ENCODE data around the gene LRP1-AS.
A peak's percentile ranks its signal among the peaks of the same experiment; 100 is the strongest.

The LRP1-AS gene

GRCh38 chr12:57160741-57161140 lies 13.3 kb upstream of the LRP1-AS start:
- Histone ChIP-seq H3K9ac (no peak overlapping the region), H4K20me1 (no peaks in the 10 kb centered on the region; a peak in 3 of 22 replicates), H3K27me3 (no peaks in the 10 kb centered on the region), H3K4me3 (no peak overlapping the region), H3K36me3 (peaks cover 13 to 95% (median 45%) of the 10 kb centered on the region in 11 experiments; a peak in 19 of 22 replicates), H3K9me3 (replicated peaks in 1 of 11) (no peaks in the 10 kb centered on the region), H3K4me2 (peak overlapping the region in 5 of 11 experiments; percentile 94 to 98 (median 96); a peak in 10 of 22 replicates), H3K4me1 (peaks cover 56 to 100% (median 85%) of the 10 kb centered on the region in 10 experiments), H3K27ac (peak overlapping the region in 4 of 11 experiments; percentile 70 to 85 (median 76); a peak in 5 of 22 replicates)
- TF ChIP-seq Cebpa-rat (IDR thresholded peaks at IDR 0.05): no peak

GRCh38 chr12:57160040-57160439 lies 12.6 kb upstream of the LRP1-AS start:
- no peaks in the 10 kb centered on the region; a peak in 3 of 22 replicates for H4K20me1 ChIP-seq
- peak overlapping the region in 10 of 11 experiments; percentile 15 to 85 (median 72); a peak in 16 of 22 replicates for H3K27ac ChIP-seq
- peak overlapping the region in 8 of 11 experiments; percentile 79 to 98 (median 96); a peak in 16 of 22 replicates for H3K4me2 ChIP-seq
- H3K27me3 ChIP-seq: no peaks in the 10 kb centered on the region
- peak overlapping the region in 4 of 11 experiments; percentile 19 to 60 (median 30); a peak in 3 of 22 replicates for H3K9ac ChIP-seq
- peaks cover 13 to 95% (median 45%) of the 10 kb centered on the region in 11 experiments; a peak in 19 of 22 replicates for H3K36me3 ChIP-seq
- H3K9me3 ChIP-seq (replicated peaks in 1 of 11): no peaks in the 10 kb centered on the region
- peaks cover 56 to 100% (median 88%) of the 10 kb centered on the region in 10 experiments for H3K4me1 ChIP-seq
- no peak for TF ChIP-seq Cebpa-rat (IDR thresholded peaks at IDR 0.05)
- H3K4me3 ChIP-seq: no peak overlapping the region

GRCh38 chr12:57159311-57159710 lies 11.9 kb upstream of the LRP1-AS start:
- H3K9me3 ChIP-seq (replicated peaks in 1 of 11): no peaks in the 10 kb centered on the region
- H4K20me1 ChIP-seq: no peaks in the 10 kb centered on the region; a peak in 2 of 22 replicates
- peaks cover 13 to 95% (median 45%) of the 10 kb centered on the region in 11 experiments; a peak in 19 of 22 replicates for H3K36me3 ChIP-seq
- peaks cover 62 to 100% (median 92%) of the 10 kb centered on the region in 10 experiments for H3K4me1 ChIP-seq
- peak overlapping the region in 10 of 11 experiments; percentile 15 to 85 (median 72); a peak in 18 of 22 replicates for H3K27ac ChIP-seq
- no peaks in the 10 kb centered on the region for H3K27me3 ChIP-seq
- TF ChIP-seq Cebpa-rat (IDR thresholded peaks at IDR 0.05): no peak
- H3K4me2 ChIP-seq: peak overlapping the region; percentile 79 to 98 (median 94)
- peak overlapping the region in 9 of 11 experiments; percentile 0 to 69 (median 31); a peak in 10 of 22 replicates for H3K9ac ChIP-seq
- no peak overlapping the region; a peak in 2 of 20 replicates for H3K4me3 ChIP-seq

DNA sequence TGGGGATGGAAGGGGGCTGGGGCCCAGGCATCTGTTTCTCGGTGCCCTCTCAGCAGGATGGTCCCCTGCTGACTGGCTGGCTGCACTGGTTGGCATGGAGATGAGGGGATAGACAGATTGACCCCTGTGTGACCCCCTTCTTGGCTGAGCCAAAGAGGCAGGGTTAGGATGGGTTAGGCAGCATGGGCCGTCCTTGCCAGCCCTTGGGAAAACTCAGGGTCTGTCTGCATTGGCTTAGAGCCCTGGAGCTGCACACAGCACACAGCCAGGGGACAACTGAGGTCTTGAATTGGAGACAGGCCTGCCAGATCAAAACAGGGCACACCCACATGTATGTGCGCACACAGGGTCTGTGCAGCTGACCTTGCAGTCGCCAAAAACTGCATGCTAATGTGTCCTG lies 11.2 kb upstream of the LRP1-AS start:
- H4K20me1 ChIP-seq: no peaks in the 10 kb centered on the region; a peak in 2 of 22 replicates
- TF ChIP-seq Cebpa-rat (IDR thresholded peaks at IDR 0.05): no peak
- no peaks in the 10 kb centered on the region for H3K9me3 ChIP-seq (replicated peaks in 1 of 11)
- no peaks in the 10 kb centered on the region for H3K27me3 ChIP-seq
- H3K36me3 ChIP-seq: peaks cover 13 to 95% (median 40%) of the 10 kb centered on the region in 11 experiments; a peak in 19 of 22 replicates
- H3K4me2 ChIP-seq: peak overlapping the region; percentile 79 to 98 (median 94)
- H3K4me3 ChIP-seq: peak overlapping the region in 5 of 10 experiments; percentile 2 to 40 (median 32); a peak in 6 of 20 replicates
- peak overlapping the region in 10 of 11 experiments; percentile 47 to 85 (median 72); a peak in 19 of 22 replicates for H3K27ac ChIP-seq
- H3K4me1 ChIP-seq: peaks cover 63 to 100% (median 95%) of the 10 kb centered on the region in 10 experiments
- peak overlapping the region in 8 of 11 experiments; percentile 7 to 69 (median 56); a peak in 12 of 22 replicates for H3K9ac ChIP-seq

GRCh38 chr12:57158186-57158585 lies 10.8 kb upstream of the LRP1-AS start:
- peaks cover 14 to 95% (median 40%) of the 10 kb centered on the region in 11 experiments; a peak in 19 of 22 replicates for H3K36me3 ChIP-seq
- H3K27me3 ChIP-seq: no peaks in the 10 kb centered on the region
- H3K9ac ChIP-seq: peak overlapping the region; percentile 27 to 69 (median 47); a peak in 17 of 22 replicates
- no peaks in the 10 kb centered on the region; a peak in 2 of 22 replicates for H4K20me1 ChIP-seq
- peak overlapping the region; percentile 47 to 85 (median 72); a peak in 20 of 22 replicates for H3K27ac ChIP-seq
- H3K4me3 ChIP-seq: peak overlapping the region in 6 of 10 experiments; percentile 2 to 40 (median 26); a peak in 10 of 20 replicates
- no peaks in the 10 kb centered on the region for H3K9me3 ChIP-seq (replicated peaks in 1 of 11)
- peaks cover 60 to 100% (median 97%) of the 10 kb centered on the region in 10 experiments for H3K4me1 ChIP-seq
- H3K4me2 ChIP-seq: peak overlapping the region; percentile 79 to 98 (median 94)
- TF ChIP-seq Cebpa-rat (IDR thresholded peaks at IDR 0.05): no peak

DNA sequence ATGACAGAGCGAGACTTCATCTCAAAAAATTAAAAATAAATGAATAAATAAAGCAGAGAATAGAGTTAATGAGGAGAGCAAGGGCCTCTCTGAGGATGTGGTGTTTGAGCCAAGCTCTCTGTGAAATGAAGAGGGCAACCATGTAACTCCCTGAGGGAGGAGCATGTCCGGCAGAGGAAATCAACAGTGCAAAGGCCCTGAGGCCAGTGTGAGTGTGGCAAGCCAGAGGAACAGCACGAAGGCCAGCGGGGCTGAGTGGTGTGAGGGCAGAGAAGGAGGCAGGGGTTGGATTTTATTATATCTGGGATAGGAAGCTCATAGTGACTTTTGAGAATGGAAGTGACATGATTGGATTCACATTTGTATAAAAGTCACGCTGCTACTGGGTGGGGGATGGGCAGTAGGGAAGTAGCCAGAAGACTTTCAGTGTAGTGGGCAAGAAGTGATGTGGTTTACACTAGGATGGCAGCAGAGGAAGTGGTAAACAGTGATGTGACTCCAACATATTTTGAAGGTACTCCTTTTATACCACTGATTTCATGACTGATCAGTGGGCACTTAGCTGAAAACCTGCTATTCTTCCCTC lies 10.3 kb upstream of the LRP1-AS start:
- H3K36me3 ChIP-seq: peaks cover 17 to 94% (median 40%) of the 10 kb centered on the region in 11 experiments; a peak in 19 of 22 replicates
- TF ChIP-seq Cebpa-rat (IDR thresholded peaks at IDR 0.05): no peak

GRCh38 chr12:57156701-57157403 lies 9.4 kb upstream of the LRP1-AS start:
- Histone ChIP-seq H3K9ac (peak overlapping the region; percentile 24 to 69 (median 56); a peak in 18 of 22 replicates), H3K36me3 (peaks cover 13 to 92% (median 34%) of the 10 kb centered on the region in 11 experiments; a peak in 19 of 22 replicates), H3K4me2 (peak overlapping the region; percentile 79 to 98 (median 94)), H3K9me3 (replicated peaks in 1 of 11) (no peaks in the 10 kb centered on the region), H4K20me1 (no peaks in the 10 kb centered on the region; a peak in 2 of 22 replicates), H3K27ac (peak overlapping the region; percentile 18 to 85 (median 72); a peak in 19 of 22 replicates), H3K4me3 (peak overlapping the region in 3 of 10 experiments; percentile 9 to 24 (median 22); a peak in 3 of 20 replicates), H3K4me1 (peaks cover 47 to 100% (median 97%) of the 10 kb centered on the region in 10 experiments), H3K27me3 (no peaks in the 10 kb centered on the region)
- TF ChIP-seq Cebpa-rat (IDR thresholded peaks at IDR 0.05): no peak

More for the DNA sequence above, 10.3 kb upstream of the LRP1-AS start:
- H3K4me3 ChIP-seq: peak overlapping the region in 6 of 10 experiments; percentile 2 to 40 (median 26); a peak in 8 of 20 replicates
- peak overlapping the region; percentile 47 to 85 (median 72); a peak in 20 of 22 replicates for H3K27ac ChIP-seq
- no peaks in the 10 kb centered on the region for H3K9me3 ChIP-seq (replicated peaks in 1 of 11)
- peak overlapping the region; percentile 27 to 69 (median 47); a peak in 15 of 22 replicates for H3K9ac ChIP-seq
- H3K4me2 ChIP-seq: peak overlapping the region; percentile 79 to 98 (median 94)
- peaks cover 55 to 100% (median 97%) of the 10 kb centered on the region in 10 experiments for H3K4me1 ChIP-seq
- H3K27me3 ChIP-seq: no peaks in the 10 kb centered on the region
- H4K20me1 ChIP-seq: no peaks in the 10 kb centered on the region; a peak in 2 of 22 replicates

DNA sequence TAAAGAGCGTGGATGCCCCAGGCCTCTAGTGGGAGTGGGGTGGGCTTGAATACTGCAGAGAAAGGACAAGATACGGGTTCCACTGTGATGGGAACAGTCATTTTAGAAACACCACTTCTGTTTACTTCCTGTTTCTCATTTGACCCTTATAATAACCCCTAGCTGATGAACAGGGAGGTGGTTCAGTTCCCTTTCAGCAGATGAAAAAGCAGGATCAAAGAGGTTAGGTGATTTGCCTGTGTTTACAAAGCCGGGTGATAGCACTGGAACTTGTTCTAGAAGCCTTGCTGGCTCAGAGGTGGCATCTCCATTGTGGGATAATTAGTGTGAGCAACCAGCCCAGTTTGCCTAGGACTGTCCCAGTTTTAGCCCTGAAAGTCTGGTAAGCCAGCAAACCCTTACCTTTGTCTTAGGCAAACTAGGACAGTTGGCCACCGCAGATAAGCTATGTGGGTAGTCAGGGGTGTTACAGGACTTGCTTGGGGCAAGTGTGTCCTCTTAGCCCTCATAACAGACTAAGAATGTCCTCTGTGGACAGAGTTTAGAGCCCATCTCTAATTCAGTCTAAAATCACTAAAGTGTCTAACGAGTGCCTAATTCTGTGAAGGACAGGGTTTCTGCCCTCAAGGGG lies 7.5 kb upstream of the LRP1-AS start:
- H3K4me2 ChIP-seq: peak overlapping the region; percentile 22 to 98 (median 94); a peak in 18 of 22 replicates
- peak overlapping the region in 9 of 11 experiments; percentile 1 to 90 (median 61); a peak in 14 of 22 replicates for H3K27ac ChIP-seq
- 0 out of 20 replicates have a peak overlapping the region, but pooled peaks of 1 of the 10 experiments have one; percentile 10 for H3K4me3 ChIP-seq
- H3K9me3 ChIP-seq (replicated peaks in 1 of 11): no peaks in the 10 kb centered on the region
- no peak for TF ChIP-seq Cebpa-rat (IDR thresholded peaks at IDR 0.05)
- H3K4me1 ChIP-seq: peaks cover 47 to 100% (median 100%) of the 10 kb centered on the region in 10 experiments
- peaks cover 0 to 92% (median 15%) of the 10 kb centered on the region in 11 experiments; a peak in 16 of 22 replicates for H3K36me3 ChIP-seq
- peak overlapping the region in 5 of 11 experiments; percentile 1 to 44 (median 15); a peak in 4 of 22 replicates for H3K9ac ChIP-seq
- H3K27me3 ChIP-seq: no peaks in the 10 kb centered on the region
- H4K20me1 ChIP-seq: no peaks in the 10 kb centered on the region; a peak in 1 of 22 replicates
